NCI-H1105 (cell line): Measurements from ENCODE around the gene PRKACA.

Experiments used
- DNase-seq: peaks from one replicate; lab custom pipeline; 2025; lab: John Stamatoyannopoulos, UW

Gene PRKACA

GRCh38 chr19:14042659-14043608 lies 74.6 kb downstream of the PRKACA start:
- DNase-seq: peak; percentile 23
